ENCODE results near the gene GYPC.

- no peak for TF ChIP-seq GATA3 (IDR thresholded peaks at IDR 0.05; ENCODE audit: low read depth, low read length)
- no peak for TF ChIP-seq GATA2 (IDR thresholded peaks at IDR 0.05; ENCODE audit: low read depth, low read length)
These were observed 66.6 kb downstream of the GYPC start for GRCh38 chr2:126722546-126722945.

Measured in SH-SY5Y (cell line).